H1 (cell line): ENCODE results near the gene RFNG. TPM values are rescaled to one million over a fixed set of nuclear protein-coding genes. Genes with fewer than 3 reads are reported as not detected.

ENCODE experiments used
- CTCF ChIA-PET: fragments of 300-600 bp; sonication (Branson Sonifier 250); formaldehyde crosslinking; loops from one replicate; lab custom pipeline; 2021; ENCODE audit not compliant: partially characterized antibody; lab: Charles Lee
- POLR2A ChIA-PET: fragments of 300-600 bp; sonication (Branson Sonifier 250); formaldehyde crosslinking; loops from one replicate; lab custom pipeline; 2021; ENCODE audit warnings: inconsistent platforms; ENCODE audit not compliant: partially characterized antibody; lab: Charles Lee
- DNase-seq, 2 experiments: peaks; one replicate each; pipeline versions ENCODE4 v3.0.0 to v3.0.0-alpha.2; 2010 to 2022; ENCODE audit warnings: low spot score in 2 of 2, low read depth in 1 of 2, mixed read lengths in 1 of 2
- FAIRE-seq: peaks from 2 replicates; lab custom pipeline; 2011; peaks lifted over from hg19 to GRCh38; lab: Jason Lieb, UNC
- H2AFZ ChIP-seq: 2 replicates; pipeline ENCODE4 v1.8.1; 2012; ENCODE audit warnings: low read length, inconsistent platforms
- H2AK5ac ChIP-seq: 2 replicates; pipeline ENCODE4 v1.6.1; 2013; ENCODE audit warnings: low read depth, low read length
- H2BK120ac ChIP-seq: replicated peaks from 2 replicates; pipeline ENCODE3; 2013; ENCODE audit warnings: low read depth, low read length, inconsistent platforms
- H2BK12ac ChIP-seq: 2 replicates; pipeline ENCODE4 v1.6.1; 2013; ENCODE audit warnings: low read depth, low read length
- H2BK15ac ChIP-seq: 2 replicates; pipeline ENCODE4 v1.6.1; 2013; ENCODE audit warnings: low read length
- H2BK20ac ChIP-seq: 2 replicates; pipeline ENCODE4 v1.6.1; 2013; ENCODE audit warnings: low read length
- H2BK5ac ChIP-seq: 2 replicates; pipeline ENCODE4 v1.6.1; 2013; ENCODE audit warnings: low read depth, low read length
- H3K14ac ChIP-seq: 2 replicates; pipeline ENCODE4 v1.6.1; 2013; ENCODE audit warnings: inconsistent platforms; ENCODE audit not compliant: insufficient read length
- H3K18ac ChIP-seq: 2 replicates; pipeline ENCODE4 v1.6.1; 2013; ENCODE audit warnings: low read length; ENCODE audit errors: extremely low read depth
- H3K23ac ChIP-seq: 2 replicates; pipeline ENCODE4 v1.6.1; 2013; ENCODE audit warnings: inconsistent platforms; ENCODE audit not compliant: insufficient read length
- H3K23me2 ChIP-seq: 2 replicates; pipeline ENCODE4 v1.6.1; 2013; ENCODE audit warnings: low read depth, low read length
- H3K27ac ChIP-seq: 2 replicates; pipeline ENCODE4 v1.6.1; 2011; ENCODE audit warnings: low read depth, low read length, inconsistent platforms
- H3K27me3 ChIP-seq, 4 experiments: replicated peaks in 1 of 4; 1 replicate in 1 of 4; 2 replicates in 3 of 4; pipeline versions ENCODE4 v1.6.1 to v1.8.1; 2011 to 2013; ENCODE audit warnings: low read length in 3 of 4, mild to moderate bottlenecking in 3 of 4, inconsistent platforms in 2 of 4, mixed read lengths in 2 of 4, moderate library complexity in 1 of 4; ENCODE audit not compliant: control insufficient read depth in 3 of 4, insufficient read depth in 3 of 4; ENCODE audit errors: extremely low read depth in 1 of 4
- H3K36me3 ChIP-seq, 4 experiments: 2 replicates each; pipeline versions ENCODE4 v1.6.1 to v1.8.1; 2011 to 2013; ENCODE audit warnings: mild to moderate bottlenecking in 4 of 4, low read length in 3 of 4, moderate library complexity in 2 of 4, control low read depth in 1 of 4, inconsistent platforms in 1 of 4; ENCODE audit not compliant: insufficient read depth in 4 of 4, control insufficient read depth in 2 of 4
- H3K4ac ChIP-seq: replicated peaks from 2 replicates; pipeline ENCODE3; 2013; ENCODE audit warnings: low read length, low read depth, mixed read lengths, inconsistent platforms; ENCODE audit not compliant: insufficient read length
- H3K4me1 ChIP-seq, 4 experiments: replicated peaks in 1 of 4; 1 replicate in 1 of 4; 2 replicates in 3 of 4; pipeline versions ENCODE4 v1.6.1 to v1.8.1; 2011 to 2013; ENCODE audit warnings: low read length in 3 of 4, inconsistent platforms in 2 of 4, mixed read lengths in 1 of 4; ENCODE audit not compliant: insufficient read depth in 4 of 4, control insufficient read depth in 3 of 4
- H3K4me2 ChIP-seq, 2 experiments: 2 replicates each; pipeline versions ENCODE4 v1.6.1 to v1.8.1; 2011 to 2013; ENCODE audit warnings: low read depth in 2 of 2, low read length in 2 of 2, control low read depth in 1 of 2, inconsistent platforms in 1 of 2, mild to moderate bottlenecking in 1 of 2; ENCODE audit not compliant: insufficient read depth in 1 of 2
- H3K4me3 ChIP-seq, 4 experiments: fragments of 200-600, 300-600 bp in 1 of 4; sonication (generic), shearing (Covaris generic), sonication (Bioruptor Twin) in 1 of 4; 2 replicates each; pipeline versions ENCODE4 v1.5.1 to v1.8.1; 2011 to 2016; ENCODE audit warnings: low read length in 4 of 4, low read depth in 3 of 4, control low read depth in 2 of 4, inconsistent platforms in 2 of 4, mild to moderate bottlenecking in 2 of 4, mixed read lengths in 1 of 4, moderate library complexity in 1 of 4; ENCODE audit not compliant: insufficient read depth in 2 of 4; ENCODE audit errors: extremely low read depth in 1 of 4
- H3K56ac ChIP-seq: replicated peaks from 2 replicates; pipeline ENCODE3; 2013; ENCODE audit warnings: low read depth, mild to moderate bottlenecking, mixed read lengths, low read length, inconsistent platforms; ENCODE audit not compliant: insufficient read length
- H3K79me1 ChIP-seq: 2 replicates; pipeline ENCODE4 v1.6.1; 2013; ENCODE audit warnings: low read depth, low read length, control low read depth
- H3K79me2 ChIP-seq, 2 experiments: 2 replicates each; pipeline versions ENCODE4 v1.6.1 to v1.8.1; 2012 to 2013; ENCODE audit warnings: low read length in 2 of 2, mild to moderate bottlenecking in 2 of 2, inconsistent platforms in 1 of 2; ENCODE audit not compliant: insufficient read depth in 2 of 2, control insufficient read depth in 1 of 2
- H3K9ac ChIP-seq, 4 experiments: replicated peaks in 1 of 4; 1 replicate in 1 of 4; 2 replicates in 3 of 4; pipeline versions ENCODE4 v1.6.1 to v1.8.1; 2011 to 2013; ENCODE audit warnings: low read depth in 3 of 4, low read length in 3 of 4, control low read depth in 2 of 4, mild to moderate bottlenecking in 2 of 4, moderate library complexity in 2 of 4, inconsistent platforms in 1 of 4; ENCODE audit errors: extremely low read depth in 1 of 4
- H3K9me3 ChIP-seq, 2 experiments: 2 replicates each; pipeline versions ENCODE4 v1.6.1 to v1.8.1; 2012 to 2013; ENCODE audit warnings: mild to moderate bottlenecking in 2 of 2, moderate library complexity in 2 of 2, control low read depth in 1 of 2, inconsistent platforms in 1 of 2, low read depth in 1 of 2, low read length in 1 of 2, mixed read lengths in 1 of 2; ENCODE audit not compliant: insufficient read depth in 2 of 2
- H4K20me1 ChIP-seq, 2 experiments: replicated peaks in 1 of 2; 2 replicates each; pipeline versions ENCODE3 to v1.8.1; 2011 to 2013; ENCODE audit warnings: inconsistent platforms in 2 of 2, low read length in 2 of 2, mild to moderate bottlenecking in 1 of 2; ENCODE audit not compliant: insufficient read depth in 2 of 2, control insufficient read depth in 1 of 2
- H4K5ac ChIP-seq: 2 replicates; pipeline ENCODE4 v1.6.1; 2013; ENCODE audit warnings: low read length, low read depth, mixed read lengths, inconsistent platforms; ENCODE audit not compliant: insufficient read length
- H4K8ac ChIP-seq: 2 replicates; pipeline ENCODE4 v1.8.0; 2013; ENCODE audit warnings: mild to moderate bottlenecking, moderate library complexity, low read length, inconsistent platforms; ENCODE audit not compliant: insufficient read depth; ENCODE audit errors: extremely low read depth
- H4K91ac ChIP-seq: replicated peaks from 2 replicates; pipeline ENCODE3; 2013; ENCODE audit warnings: low read length, mixed read lengths, inconsistent platforms; ENCODE audit not compliant: insufficient read length
- CREB1 ChIP-seq: IDR thresholded peaks from 2 replicates; pipeline ENCODE4 v1.6.1; 2012; ENCODE audit warnings: inconsistent platforms
- KDM1A ChIP-seq: fragments of 200-600, 300-600 bp; sonication (generic); IDR thresholded peaks from 2 replicates; pipeline ENCODE4 v1.7.1; 2016; ENCODE audit warnings: mild to moderate bottlenecking, low read length, borderline replicate concordance
- RFX5 ChIP-seq: IDR thresholded peaks from 2 replicates; pipeline ENCODE4 v1.6.1; 2011; ENCODE audit warnings: low read depth, low read length, improper control_type of control experiment, borderline replicate concordance
- WGBS, 2 experiments: shearing (Covaris generic) in 1 of 2; methylation state at CpG; one replicate each; pipeline versions ENCODE4 v1.1.6 to v1.1.7; 2013 to 2015; ENCODE audit warnings: low lambda C conversion rate in 2 of 2, mixed read lengths in 2 of 2, inconsistent platforms in 1 of 2, low coverage in 1 of 2, missing lambda C conversion rate in 1 of 2; ENCODE audit not compliant: insufficient replicate concordance in 2 of 2, insufficient coverage in 1 of 2, insufficient read length in 1 of 2; ENCODE audit errors: extremely low coverage in 1 of 2, missing lambda C conversion rate in 1 of 2; 5-methylcytosine and 5-hydroxymethylcytosine counted together
- polyA plus RNA-seq, 7 experiments: library from polyadenylated mRNA; depleted of rRNA in 3 of 7; stranded (reverse) in 5 of 7; unstranded in 2 of 7; fragments of >200 nt in 5 of 7; fragments of 200-250 nt in 2 of 7; gene quantifications; 1 replicate in 5 of 7; 2 replicates in 1 of 7; 4 replicates in 1 of 7; pipeline versions ENCODE4 v1.2.1 to v1.2.3, GENCODE V29; 2011 to 2013; ENCODE audit warnings: missing spikeins in 2 of 7, mixed read lengths in 2 of 7
- total RNA-seq: library from RNA; stranded (reverse); fragmentation: NEBNext Ultra II Directional; extraction: Animal tissue kit (Norgen Biotek cat#: 25700); gene quantifications from 2 replicates; pipeline ENCODE4 v1.2.1, GENCODE V29; 2021
- TF ChIP-seq, protein P1 (sequence below): IDR thresholded peaks from 2 replicates; pipeline ENCODE4 v1.6.1; 2012; ENCODE audit warnings: low read length, inconsistent platforms

Gene RFNG
- total and polyA plus RNA-seq, 2 of the 8 experiments (the other 6 are each of a cell fraction or from before 2014, with no cell fraction given): 26.7 to 28.4 TPM

DNA sequence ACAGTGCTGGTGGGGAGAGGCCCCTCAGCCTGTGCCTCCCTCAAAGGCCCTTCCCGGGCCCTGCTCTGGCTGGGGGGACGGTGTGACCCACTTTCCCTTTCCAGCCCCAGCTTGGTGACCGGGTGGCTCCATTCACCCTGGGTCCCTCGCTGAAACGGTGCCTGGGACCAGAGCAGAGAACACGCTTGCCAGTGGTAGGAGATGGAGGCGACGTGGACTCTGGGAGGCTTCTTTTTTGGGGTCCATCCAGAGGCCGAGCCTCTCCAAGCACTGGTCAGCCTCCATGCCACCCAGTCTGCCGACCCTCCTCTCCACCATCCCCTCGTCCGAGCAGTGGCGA, 36.7 kb downstream of the RFNG start:
- Histone ChIP-seq H3K79me2 (no peaks in the 10 kb centered on the region), H4K5ac (no peak overlapping the region), H2BK20ac (no peak overlapping the region), H3K9ac (no peak overlapping the region), H2BK12ac (no peak overlapping the region), H3K23me2 (no peaks in the 10 kb centered on the region), H3K4me3 (no peak overlapping the region), H2AK5ac (no peak overlapping the region), H3K23ac (no peak overlapping the region), H3K36me3 (no peaks in the 10 kb centered on the region; a peak in 2 of 8 replicates), H3K4ac (no peak overlapping the region), H3K79me1 (no peaks in the 10 kb centered on the region; the same call in 1 of the 2 replicates), H2BK120ac (no peak overlapping the region), H3K56ac (no peak overlapping the region), H2BK5ac (no peak overlapping the region), H3K4me1 (no peaks in the 10 kb centered on the region; a peak in 1 of 7 replicates), H3K27ac (no peak overlapping the region; the same call in 1 of the 2 replicates), H3K9me3 (no peaks in the 10 kb centered on the region), H2BK15ac (no peak overlapping the region), H2AFZ (no peak overlapping the region), H4K91ac (no peak overlapping the region), H3K14ac (no peak overlapping the region), H4K8ac (peak overlapping the region; percentile 65; the same call in 1 of the 2 replicates), H3K18ac (no peak overlapping the region), H4K20me1 (peaks cover 3 to 10% of the 10 kb centered on the region in 2 experiments), H3K27me3 (no peaks in the 10 kb centered on the region), H3K4me2 (no peak overlapping the region)
- ChIA-PET POLR2A (interaction anchor here (0.7 to 0.9 kb wide), 2 partner anchors 23 to 73 kb away, joined by 3 read pairs; no protein-coding TSS in a partner anchor), CTCF (interaction anchor here (0.8 to 1.9 kb wide), 3 partner anchors 89 to 145 kb away, joined by 3 to 6 read pairs (median 5); no protein-coding TSS in a partner anchor)
- DNase-seq: no peak
- FAIRE-seq: no peak
- 88% methylated on average over 11 of the region's 13 CpGs; no CpG with 5 or more reads in 1 of the 2 experiments for WGBS, 2 experiments
- TF ChIP-seq RFX5: no peak
- TF ChIP-seq CREB1: no peak
- no peak for TF ChIP-seq KDM1A
- TF ChIP-seq, protein P1, sequence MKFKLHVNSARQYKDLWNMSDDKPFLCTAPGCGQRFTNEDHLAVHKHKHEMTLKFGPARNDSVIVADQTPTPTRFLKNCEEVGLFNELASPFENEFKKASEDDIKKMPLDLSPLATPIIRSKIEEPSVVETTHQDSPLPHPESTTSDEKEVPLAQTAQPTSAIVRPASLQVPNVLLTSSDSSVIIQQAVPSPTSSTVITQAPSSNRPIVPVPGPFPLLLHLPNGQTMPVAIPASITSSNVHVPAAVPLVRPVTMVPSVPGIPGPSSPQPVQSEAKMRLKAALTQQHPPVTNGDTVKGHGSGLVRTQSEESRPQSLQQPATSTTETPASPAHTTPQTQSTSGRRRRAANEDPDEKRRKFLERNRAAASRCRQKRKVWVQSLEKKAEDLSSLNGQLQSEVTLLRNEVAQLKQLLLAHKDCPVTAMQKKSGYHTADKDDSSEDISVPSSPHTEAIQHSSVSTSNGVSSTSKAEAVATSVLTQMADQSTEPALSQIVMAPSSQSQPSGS: no peak
